ENCODE results near the gene NDUFV2.

DNA sequence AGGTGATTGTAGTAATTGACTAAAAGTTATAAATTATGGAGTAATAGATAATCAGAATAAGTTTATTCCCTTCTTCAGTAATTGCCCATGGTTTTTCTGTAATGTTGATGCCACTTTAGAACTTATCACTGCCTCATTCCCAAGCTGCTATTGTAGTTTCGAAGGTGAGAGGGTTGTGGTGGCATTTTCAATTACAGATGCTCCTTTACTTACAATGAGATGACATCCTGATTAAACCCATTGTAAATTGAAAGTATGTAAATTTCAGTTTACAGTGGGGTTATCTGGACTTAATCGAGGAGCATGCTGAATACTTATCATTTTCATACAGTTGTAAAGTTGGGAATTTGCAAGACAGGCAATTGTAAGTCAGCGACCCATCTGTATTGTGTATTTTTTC is 2.9 kb downstream of the NDUFV2 start:
- TF ChIP-seq CTCF (IDR thresholded peaks at IDR 0.05) (no peak), POLR2A (IDR thresholded peaks at IDR 0.05) (no peak)
